Stimulated activated CD8-positive, alpha-beta memory T cell treated with anti-CD3 and anti-CD28 coated beads, Interleukin-7, amount 100 ng/mL, for 24 hours (primary cell): Measurements from ENCODE around the gene TMEM62.
"Not testable (repeated sequence)": the region's sequence is repeated elsewhere in the genome, so short reads cannot be mapped to it uniquely, and the experiment has no call there.

Experiments
- DNase-seq: peaks from one replicate; pipeline ENCODE4 v3.0.0-alpha.2; 2020; ENCODE audit warnings: low read depth

TMEM62 gene

DNA sequence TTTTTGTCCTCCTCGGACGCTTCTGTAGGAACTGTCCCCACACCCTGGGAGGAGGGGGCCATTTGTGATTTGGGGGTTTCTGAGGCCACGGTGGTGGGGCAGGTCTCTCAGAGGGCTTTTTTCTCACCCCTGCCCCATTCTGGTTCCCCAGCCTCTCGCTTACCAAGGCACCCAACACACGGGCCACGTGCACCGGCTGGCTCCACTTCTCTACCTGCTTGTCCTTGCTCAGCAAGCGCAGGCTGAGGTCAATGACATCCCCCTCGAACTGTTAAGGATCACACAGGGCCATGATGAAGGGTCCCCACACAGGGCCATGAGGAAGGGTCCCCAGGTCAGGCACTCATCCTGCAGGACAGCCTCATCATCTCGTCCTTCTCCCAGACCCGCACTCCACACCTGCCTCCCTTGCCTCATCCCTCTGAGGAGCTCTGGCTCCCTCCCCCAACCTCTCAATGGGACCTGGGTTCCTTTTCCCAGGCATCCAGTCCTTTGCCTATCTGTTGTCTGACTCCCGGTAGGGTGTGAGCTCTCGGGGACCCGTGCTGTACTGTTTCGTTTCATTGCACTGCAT lies 76.9 kb downstream of the TMEM62 start:
- no peak for DNase-seq

DNA sequence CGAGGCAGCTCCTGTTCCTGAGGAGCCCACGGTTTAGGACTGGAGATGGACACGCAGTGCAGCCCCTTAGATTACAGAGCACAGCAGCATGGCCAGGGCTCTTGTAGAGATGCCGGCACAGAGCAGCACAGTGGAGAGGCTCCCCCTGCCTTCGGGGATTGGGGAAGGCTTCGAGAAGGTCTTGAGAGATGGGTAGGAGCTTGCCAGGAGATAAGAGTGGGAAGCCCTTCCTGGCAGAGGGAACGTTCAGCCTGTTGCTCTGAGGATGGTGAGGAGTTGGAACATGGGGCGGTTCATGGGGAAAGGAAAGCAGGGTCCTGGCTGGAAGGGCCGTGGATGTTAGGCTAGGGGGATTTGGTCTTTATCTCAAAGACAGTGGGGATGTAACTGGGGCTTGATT lies 77.4 kb downstream of the TMEM62 start:
- DNase-seq, result no peak

DNA sequence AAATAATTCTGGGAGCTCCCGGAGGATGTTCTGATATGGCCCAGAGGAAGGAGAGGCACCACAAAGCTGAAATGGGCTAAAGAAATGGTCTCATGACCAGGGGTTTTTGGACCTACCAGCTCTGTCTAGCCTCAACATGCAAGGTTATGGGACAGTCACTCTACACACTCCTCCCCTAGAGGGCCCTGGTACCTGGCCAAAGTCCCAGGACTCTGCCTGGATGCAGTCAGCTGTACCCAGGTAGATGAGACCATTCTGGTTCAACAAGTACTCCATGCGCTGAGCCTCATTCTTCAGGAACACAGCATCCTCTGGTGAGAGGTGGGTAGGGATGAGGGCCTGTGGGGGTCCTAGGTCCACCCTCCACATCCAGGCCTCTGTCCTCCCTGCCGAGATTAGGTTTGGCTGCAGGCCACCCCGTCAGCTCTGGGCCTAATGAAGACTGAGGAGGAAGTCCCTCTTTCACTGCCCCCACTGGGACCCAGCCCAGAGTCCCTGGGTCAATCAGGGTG lies 77.9 kb downstream of the TMEM62 start:
- no peak for DNase-seq

DNA sequence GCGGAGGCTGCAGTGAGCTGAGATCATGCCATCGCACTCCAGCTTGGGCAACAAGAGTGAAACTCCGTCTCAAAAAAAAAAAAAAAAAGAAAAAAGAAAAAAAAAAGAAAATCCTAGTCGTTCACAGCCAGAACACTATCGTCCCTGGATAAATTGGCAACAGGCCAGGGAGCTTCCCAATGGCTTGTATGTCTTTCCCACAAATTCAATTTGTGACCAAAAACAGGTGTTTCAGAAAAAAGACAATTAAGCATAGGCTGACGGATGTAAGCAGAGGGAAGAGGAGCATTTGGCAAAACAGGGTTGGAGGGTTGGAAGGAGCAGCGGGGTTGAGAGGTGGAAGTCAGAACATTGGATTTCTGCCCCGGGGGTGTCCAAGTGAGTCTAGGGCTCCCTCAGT lies 78.9 kb downstream of the TMEM62 start:
- DNase-seq, result no peak

DNA sequence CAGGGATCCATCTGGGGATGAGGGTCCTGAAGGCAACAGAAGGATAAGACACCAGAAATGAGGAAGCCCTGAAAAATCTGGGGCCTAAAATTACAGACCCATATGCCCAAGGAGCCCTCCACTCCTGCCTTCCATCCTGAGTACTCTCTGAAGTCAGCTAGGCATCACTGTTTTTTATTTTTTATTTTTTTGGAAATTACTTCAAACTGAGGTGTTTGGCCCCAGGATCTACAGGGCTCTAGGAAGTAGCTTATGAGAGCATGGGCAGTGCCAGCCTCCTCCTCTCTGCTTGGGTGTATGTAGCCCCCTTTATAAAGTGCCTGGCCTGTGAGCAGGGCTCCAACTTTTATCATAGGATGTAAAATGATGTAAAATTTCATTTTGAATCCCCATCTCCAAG lies 79.6 kb downstream of the TMEM62 start:
- no peak for DNase-seq

DNA sequence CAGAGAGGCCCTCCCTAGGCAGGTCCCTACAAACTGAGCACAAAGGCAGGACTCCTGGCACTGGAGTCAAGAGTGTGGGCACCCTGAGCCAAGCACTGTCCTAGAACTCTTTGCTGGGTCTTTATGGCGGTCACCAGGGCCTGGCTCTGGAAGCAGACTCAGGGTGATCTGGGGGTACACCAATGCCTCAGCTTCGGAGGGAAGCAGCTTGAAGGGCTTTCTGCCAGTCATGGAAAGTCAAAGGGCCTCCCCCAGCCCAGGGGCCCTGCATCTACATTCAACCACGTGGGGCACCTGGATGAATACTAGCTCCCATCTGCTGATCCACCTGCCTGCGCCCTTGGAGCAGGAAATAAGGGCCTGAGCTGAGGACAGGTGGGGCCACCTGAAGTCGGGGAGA lies 80.1 kb downstream of the TMEM62 start:
- no peak for DNase-seq

DNA sequence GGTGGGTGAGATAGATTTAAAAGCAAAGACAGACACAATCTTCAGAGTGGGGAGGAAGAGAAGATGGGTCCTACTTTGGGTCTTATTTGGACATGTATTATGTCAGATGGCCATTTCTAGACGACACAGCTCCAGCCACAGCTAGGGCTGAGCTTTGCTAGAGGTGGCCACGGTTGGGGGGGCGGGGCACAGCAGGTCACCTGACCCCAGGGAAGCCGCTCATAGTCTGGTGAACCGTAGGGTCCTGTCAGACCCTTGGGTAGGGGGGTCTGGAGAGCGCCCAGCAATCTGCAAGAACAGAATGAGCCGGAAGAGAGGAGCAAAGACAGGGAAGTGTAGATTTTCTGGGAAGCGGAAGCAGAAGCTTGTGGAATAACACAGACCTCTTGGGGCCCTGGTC lies 80.8 kb downstream of the TMEM62 start:
- DNase-seq, result no peak

DNA sequence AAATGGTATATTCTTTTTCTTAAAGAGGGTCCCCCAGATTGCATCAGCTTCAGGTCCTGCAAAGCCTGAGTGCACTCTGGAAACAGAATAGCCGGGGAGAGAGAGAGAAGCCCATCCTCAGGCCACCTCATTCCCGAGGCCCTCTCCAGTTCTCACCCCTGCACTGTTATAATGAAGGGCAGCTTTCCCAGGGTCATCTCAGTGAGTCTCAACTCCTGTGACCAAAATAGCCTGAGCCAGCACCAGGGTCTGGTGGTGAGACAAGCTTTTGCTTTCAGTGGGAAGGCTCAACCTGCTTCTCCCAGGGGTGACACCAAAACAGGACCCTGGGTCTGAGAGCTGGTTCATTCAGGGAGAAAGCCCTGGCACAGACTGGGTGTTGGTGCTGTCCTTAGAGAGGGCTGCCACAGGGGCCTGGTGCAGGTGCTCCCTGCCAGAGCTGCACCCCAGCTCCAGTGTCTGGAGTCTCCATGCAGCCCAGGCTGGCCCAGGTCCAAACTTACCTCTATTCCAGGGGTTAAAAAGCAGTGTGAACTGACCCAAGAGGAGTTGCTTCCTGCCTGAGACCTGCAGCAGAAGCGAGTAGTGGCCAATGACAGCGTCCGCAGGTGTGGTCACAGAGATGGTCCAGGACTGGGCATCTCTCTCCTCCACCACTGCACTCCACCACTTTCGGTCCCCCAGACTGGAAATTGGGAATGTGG lies 81.4 kb downstream of the TMEM62 start:
- no peak for DNase-seq

DNA sequence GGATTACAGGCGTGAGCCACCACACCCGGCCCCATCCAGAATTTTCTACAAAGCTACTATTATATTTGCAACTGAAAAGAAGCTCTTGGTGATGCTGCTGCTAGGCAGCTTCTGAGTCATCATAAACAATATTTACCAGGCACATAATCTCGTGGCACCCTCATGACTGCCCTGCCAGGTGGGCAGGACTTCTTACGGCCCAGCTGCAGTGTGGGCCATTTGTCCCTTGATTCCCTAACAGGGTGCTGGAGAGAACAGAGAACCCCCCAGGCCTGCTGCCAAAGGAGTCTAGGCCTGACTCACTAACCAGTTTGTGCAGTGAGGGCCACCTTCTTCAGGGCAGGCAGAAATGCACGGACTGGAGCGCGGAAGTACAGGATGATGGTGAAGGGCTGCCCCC lies 82.6 kb downstream of the TMEM62 start:
- no peak for DNase-seq

DNA sequence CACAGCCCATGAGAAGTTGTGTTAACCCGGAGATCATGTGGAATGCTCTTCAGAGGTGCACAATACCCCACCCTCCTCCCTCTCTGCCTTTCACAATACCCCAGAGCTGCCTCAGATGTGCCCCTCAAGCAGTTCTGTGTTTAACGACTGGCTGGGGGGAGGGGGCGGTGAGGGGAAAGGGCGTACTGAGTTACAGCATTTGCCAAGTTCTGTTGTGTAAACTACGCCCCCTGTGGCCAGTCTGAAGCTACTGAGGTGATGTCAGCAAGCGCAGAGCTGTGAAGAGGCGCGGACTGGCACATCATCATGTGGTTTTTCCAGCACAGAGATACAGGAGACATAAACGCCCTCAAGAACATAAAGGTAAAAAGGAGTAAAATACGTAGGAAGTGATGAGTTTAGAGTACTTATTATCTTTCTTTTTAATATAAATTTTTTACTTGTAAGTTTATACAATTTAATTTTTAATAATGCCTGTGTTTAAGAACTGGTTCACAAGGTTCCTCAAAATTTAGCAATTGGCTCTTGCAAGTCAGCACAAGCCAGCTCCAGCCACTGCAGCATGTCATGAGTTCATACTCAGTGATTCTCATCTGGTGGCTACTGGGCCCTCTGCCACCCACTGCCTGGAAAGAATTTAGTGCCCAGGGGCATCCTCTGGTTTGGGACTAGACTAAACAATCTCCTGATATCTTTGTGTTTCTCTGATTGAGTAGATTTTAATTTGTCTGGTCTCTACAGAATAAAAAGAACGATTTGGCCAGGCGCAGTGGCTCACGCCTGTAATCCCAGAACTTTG lies 85.7 kb downstream of the TMEM62 start:
- DNase-seq, result no peak

DNA sequence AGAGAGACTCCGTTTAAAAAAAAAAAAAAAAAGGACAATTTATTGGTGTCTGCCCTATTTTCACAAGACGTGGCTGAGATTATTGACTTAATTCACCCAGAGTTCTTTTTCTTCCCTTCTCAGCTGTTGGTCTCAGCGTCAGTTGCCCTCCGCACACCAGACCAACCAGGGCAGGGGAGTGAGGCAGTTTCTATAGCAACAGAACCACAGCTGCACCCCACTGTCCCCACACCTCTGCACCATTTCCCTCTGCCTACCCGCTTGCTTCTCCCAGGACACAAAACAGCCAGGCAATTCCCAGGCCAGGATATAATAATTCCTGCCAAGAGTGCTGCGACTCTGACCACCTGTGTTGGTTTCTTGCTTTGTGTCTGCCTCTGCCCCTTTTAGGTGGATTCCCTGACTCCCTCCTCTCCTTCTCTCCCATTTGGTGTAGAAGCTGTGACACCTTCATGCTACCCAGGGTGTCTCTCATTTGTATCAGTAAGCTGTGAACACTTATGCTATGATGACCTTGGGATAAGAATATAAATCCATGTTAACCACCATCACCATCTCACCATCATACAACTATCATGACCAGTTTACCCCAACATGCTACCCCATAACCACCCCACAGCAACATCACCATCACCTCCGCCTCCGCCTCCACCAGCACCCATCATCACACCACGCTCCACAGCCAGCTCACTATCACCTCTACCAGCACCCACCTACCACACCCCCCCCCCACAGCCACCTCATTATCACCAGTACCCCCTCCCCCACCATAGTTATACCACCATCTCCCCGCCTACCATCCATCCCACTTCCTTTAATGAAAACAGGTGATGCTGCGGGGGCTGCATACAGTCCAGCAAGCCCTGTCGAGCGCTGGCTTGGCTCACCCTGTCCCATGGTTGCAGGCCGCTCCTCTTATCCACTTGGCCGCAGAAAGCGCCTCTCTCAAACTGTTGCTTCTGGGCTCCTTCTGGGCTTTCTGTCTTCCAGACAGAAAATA lies 86.8 kb downstream of the TMEM62 start:
- no peak for DNase-seq

DNA sequence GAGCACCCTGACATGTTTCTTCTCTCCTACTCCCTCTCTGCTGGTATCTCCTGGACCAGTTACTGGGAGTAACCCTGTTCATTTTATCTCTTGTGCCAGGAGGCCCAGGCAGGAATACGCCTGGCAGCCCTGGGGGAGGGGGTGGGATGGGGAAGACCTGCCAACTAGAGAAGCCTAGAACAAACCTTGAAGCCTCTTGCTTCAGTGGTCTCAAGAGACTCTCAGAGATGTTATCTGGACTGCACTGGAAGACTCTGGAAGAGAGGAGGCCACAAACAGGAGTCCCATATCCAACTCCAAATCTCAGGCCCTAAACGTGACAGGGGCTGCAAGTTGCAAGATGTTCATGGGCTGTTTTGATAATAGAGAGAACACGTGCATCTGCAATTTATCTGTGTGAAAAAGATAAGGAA lies 87.6 kb downstream of the TMEM62 start, which contains the start of gene EPB42:
Gene EPB42, minus strand, starts transcription at position 28 of the 413 bp plus-strand sequence. CDS start 193 bp downstream, outside the sequence.
- DNase-seq, result no peak

DNA sequence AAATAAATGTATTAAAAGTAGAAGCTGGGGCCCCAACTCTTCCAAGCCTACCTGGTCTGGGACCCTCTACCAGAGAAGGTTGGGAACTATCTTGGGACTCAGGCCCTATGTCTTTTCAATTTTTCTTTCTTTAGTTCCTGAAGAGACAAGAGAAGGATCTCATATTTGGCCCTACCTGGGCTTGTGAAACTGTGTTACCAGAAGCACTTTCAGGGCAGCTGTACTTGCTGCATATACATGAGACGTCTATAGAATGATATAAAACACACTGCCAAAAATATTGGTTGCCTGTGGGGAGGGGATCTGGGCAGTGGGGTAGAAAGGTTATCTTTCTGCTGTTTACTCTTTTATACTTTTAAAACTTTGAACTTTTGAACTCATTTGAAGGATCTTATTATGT lies 88.0 kb downstream of the TMEM62 start:
- no peak for DNase-seq

DNA sequence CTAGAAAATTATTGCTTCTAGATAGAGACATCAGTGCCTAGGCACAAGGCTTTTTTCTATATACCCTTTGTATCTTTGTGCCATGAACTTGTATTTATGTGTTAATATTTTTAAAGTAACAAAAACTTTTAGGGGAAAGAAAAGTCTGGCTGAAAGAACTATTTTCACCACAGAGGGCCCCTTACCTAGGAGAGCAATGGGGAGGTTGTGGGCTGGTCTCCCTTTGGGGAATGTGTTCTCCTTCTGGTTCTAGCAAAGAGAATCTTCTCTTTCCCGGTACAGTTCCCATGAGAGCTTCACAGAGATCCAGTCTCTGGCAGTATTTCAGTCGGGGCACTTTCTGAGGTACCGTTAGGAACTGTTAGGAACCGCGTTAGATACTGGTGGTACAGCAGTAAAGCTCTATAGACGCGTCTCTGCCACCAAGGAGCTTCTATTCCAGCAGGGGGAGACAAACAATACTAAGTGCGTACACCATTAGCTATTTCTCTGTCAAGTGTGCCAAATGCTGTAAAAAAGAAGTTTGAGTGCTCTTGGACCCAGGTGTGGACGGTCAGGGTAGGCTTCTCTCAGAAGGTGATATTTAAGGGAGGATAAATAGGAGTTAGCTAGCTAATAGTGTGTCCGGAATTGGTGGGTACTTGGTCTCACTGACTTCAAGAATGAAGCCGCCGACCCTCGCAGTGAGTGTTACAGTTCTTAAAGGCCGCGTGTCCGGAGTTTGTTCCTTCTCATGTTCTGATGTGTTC lies 92.0 kb downstream of the TMEM62 start:
- DNase-seq, result no peak

DNA sequence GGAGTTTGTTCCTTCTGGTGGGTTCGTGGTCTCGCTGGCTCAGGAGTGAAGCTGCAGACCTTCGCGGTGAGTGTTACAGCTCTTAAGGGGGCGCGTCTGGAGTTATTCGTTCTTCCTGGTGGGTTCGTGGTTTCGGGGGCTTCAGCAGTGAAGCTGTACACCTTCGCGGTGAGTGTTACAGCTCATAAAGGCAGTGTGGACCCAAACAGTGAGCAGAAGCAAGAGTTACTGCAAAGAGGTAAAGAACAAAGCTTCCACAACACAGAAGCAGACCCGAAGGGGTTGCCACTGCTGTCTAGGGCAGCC lies 92.5 kb downstream of the TMEM62 start:
- DNase-seq, result not testable (repeated sequence)

DNA sequence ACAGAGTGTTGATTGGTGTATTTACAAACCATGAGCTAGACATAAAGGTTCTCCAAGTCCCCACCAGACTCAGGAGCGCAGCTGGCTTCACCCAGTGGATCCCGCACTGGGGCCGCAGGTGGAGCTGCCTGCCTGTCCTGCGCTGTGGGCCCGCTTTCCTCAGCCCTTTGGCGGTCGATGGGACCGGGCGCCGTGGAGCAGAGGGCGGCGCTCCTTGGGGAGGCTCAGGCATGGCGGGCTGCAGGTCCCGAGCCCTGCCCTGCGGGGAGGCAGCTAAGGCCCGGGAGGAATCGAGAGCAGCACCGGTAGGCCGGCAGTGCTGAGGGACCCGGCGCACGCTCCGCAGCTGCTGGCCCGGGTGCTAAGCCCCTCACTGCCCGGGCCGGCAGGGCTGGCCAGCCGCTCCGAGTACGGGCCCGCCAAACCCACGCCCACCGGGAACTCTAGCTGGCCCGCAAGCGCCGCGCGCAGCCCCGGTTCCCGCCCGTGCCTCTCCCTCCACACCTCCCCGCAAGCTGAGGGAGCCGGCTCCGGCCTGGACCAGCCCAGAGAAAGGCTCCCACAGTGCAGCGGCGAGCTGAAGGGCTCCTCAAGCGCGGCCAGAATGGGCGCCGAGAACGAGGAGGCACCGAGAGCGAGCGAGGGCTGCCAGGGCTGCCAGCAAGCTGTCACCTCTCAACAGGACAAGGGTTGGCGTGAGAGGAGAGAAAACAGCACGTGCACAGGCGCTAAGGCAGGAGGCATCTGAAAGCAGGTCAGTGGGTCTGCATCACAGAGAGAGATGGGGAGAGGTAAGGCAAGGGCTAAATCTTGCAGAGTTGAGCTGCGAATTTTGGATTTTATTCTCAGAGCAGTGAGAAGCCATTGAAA lies 93.3 kb downstream of the TMEM62 start:
- no peak for DNase-seq

DNA sequence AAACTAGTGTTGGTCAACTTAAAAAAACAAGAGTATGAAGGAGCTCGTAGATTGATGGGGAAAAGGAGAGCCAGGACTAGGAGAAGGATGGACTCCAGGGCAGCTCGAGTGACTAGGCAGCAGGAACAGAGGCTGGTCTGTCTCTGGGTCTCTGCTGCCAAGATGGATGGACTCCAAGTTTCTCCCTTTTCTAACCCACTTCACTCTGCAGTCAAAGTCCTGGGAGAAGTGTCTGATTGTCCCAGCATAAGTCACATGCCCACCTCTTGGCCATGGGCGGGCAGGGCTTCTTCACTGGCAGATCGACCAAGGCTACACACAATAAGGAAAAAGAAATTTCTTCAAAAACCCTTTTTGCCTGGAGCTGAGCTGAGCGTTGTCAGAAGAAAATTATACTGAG lies 96.6 kb downstream of the TMEM62 start:
- DNase-seq, result no peak

DNA sequence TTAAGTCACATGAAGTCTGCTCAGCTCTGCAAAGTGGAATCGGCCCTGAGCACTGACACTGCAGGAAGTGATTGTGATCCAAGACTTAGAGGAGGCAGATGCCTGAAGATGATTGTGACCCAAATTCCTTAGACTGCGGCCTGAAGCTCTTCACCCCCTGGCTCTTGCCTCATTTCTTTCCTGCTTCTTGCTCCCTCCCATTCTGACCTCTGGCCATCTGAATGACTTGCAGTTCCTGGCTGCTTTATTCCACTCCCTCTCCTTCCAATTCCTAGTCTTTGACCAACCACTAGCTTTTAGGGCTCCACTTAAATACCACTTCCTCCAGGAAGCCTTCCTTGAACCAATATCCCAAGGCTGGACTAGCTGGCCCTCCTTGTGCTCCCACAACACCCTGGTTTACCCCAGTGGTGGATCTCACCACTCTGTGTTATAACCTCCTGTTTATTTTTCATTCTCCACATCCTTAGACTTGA lies 97.3 kb downstream of the TMEM62 start:
- no peak for DNase-seq

DNA sequence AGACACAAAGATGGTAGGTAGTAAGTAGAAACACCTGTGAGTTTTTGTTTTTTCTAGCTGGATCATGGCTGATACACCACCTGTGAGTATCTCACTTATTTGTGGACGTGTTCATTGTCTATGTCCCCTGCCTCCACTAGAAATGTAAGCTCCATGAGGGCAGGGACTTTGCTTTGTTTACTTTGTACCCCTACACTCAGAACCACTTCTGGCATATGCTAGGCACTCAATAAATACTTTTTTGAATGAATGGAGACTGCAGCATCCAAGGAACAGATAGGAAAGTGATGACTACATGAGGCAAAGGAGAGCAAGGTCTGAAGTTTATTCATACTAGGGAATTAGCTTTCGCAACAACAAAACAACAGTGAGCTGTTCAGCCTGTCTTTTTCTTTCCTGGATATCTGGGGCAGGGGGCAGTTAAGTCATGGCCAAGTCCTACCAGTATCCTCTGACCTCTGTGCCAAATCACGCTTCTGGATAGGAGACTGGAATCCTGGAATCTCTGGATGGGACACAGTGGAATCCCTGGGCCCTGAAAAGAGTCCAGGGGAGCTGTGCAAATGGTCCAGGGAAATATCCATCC lies 99.0 kb downstream of the TMEM62 start:
- DNase-seq, result no peak
